Measurements from ENCODE around the gene OR51Q1. TPM values are rescaled to one million over a fixed set of nuclear protein-coding genes. Genes with fewer than 3 reads are reported as not detected.

Gene OR51Q1, protein sequence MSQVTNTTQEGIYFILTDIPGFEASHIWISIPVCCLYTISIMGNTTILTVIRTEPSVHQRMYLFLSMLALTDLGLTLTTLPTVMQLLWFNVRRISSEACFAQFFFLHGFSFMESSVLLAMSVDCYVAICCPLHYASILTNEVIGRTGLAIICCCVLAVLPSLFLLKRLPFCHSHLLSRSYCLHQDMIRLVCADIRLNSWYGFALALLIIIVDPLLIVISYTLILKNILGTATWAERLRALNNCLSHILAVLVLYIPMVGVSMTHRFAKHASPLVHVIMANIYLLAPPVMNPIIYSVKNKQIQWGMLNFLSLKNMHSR
- total RNA-seq (not detected), polyA plus RNA-seq (not detected)

DNA sequence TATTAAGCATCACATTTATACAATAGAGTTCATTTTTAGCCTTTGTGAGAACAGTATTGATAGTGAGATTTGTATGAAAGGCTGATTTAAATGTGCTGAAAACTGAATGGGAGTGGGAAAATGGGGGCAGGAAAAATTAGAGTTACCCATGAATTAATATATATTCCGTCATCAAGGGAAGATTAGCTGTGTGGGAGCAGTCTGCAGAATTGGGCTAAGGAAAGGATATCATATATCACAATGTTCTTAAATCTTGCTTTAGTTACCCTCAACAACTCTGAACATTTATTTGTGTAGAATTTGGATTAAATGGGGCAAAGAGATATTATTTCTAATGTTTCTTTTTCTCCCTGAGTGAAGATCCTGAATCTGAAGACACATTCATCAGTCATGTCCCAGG, at the start of gene OR51Q1:
OR51Q1 (plus strand) TSS at position 301 of the 400 bp plus-strand sequence; CDS start at position 391, 90 bp downstream.
- no peak for DNase-seq
- H3K27me3 Mint-ChIP-seq: no peaks in the 10 kb centered on the region
- H3K4me3 Mint-ChIP-seq: no peak within 1 kb of the TSS
- no peaks in the 10 kb centered on the region for H3K4me1 Mint-ChIP-seq
- H3K27ac Mint-ChIP-seq: no peak within 1 kb of the TSS
- peaks cover 0 to 5% (median 0%) of the 10 kb centered on the region in 7 donors for H3K9me3 Mint-ChIP-seq
- H3K36me3 Mint-ChIP-seq: no peaks in the 10 kb centered on the region
- ATAC-seq (ENCODE audit: low read depth in 2 of 2): no peak
- Histone ChIP-seq H3K27me3 (ENCODE audit: control insufficient read depth, insufficient read depth, low read length) (no peaks in the 10 kb centered on the region), H3K4me1 (ENCODE audit: control insufficient read depth, insufficient read depth, low read length, poor library complexity, severe bottlenecking) (no peaks in the 10 kb centered on the region), H3K27ac (ENCODE audit: insufficient read depth, low read length, poor library complexity, severe bottlenecking) (no peak within 1 kb of the TSS), H3K9me3 (ENCODE audit: control insufficient read depth in 2 of 2, low read length in 2 of 2) (no peaks in the 10 kb centered on the region), H3K36me3 (ENCODE audit: control insufficient read depth, insufficient read depth, low read length) (no peaks in the 10 kb centered on the region), H3K4me3 (ENCODE audit: low read depth, low read length) (no peak within 1 kb of the TSS)

DNA sequence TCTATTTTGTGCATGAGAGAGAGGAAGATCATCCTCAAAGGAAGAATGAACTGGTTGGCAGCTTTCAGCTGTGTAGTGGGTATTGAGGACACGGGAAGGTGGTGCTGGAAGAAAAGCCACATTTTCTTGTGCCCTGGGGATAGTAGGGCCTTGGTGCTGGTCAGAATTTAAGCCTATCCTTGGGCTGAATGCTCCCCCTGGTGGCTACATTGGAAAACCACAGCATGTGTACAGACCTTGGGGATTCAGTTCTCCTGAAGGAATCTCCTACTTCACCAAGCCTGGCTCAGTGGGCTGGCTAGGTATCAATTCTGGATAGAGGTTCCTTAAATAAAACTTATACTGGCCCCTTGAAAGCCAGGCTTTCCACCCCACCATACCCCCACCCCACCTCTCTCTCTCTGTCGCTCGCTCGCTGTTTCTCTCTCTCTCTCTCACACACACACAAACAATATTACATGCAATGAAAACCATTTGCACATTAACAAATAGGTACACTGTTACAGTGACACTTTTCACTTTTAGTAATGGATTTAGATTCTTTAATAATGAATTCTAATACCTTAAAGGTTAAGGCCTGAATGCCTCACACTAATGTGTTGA, 41.1 kb upstream of the OR51Q1 start:
- H3K27ac ChIP-seq (ENCODE audit: insufficient read depth, low read length, poor library complexity, severe bottlenecking): no peak overlapping the region
- no peaks in the 10 kb centered on the region for H3K36me3 ChIP-seq (ENCODE audit: control insufficient read depth, insufficient read depth, low read length)
- ATAC-seq (ENCODE audit: low read depth in 2 of 2): no peak
- no peaks in the 10 kb centered on the region for H3K4me1 Mint-ChIP-seq
- peaks cover 9% of the 10 kb centered on the region for H3K27me3 Mint-ChIP-seq
- no peak overlapping the region for H3K4me3 ChIP-seq (ENCODE audit: low read depth, low read length)
- H3K9me3 Mint-ChIP-seq: peaks cover 0 to 5% (median 0%) of the 10 kb centered on the region in 7 donors
- no peaks in the 10 kb centered on the region for H3K4me1 ChIP-seq (ENCODE audit: control insufficient read depth, insufficient read depth, low read length, poor library complexity, severe bottlenecking)
- H3K27me3 ChIP-seq (ENCODE audit: control insufficient read depth, insufficient read depth, low read length): no peaks in the 10 kb centered on the region
- DNase-seq: peak in 1 of 3 donors; percentile 34
- H3K36me3 Mint-ChIP-seq: no peaks in the 10 kb centered on the region
- no peak overlapping the region for H3K27ac Mint-ChIP-seq
- no peak overlapping the region for H3K4me3 Mint-ChIP-seq
- H3K9me3 ChIP-seq (ENCODE audit: control insufficient read depth in 2 of 2, low read length in 2 of 2): no peaks in the 10 kb centered on the region

DNA sequence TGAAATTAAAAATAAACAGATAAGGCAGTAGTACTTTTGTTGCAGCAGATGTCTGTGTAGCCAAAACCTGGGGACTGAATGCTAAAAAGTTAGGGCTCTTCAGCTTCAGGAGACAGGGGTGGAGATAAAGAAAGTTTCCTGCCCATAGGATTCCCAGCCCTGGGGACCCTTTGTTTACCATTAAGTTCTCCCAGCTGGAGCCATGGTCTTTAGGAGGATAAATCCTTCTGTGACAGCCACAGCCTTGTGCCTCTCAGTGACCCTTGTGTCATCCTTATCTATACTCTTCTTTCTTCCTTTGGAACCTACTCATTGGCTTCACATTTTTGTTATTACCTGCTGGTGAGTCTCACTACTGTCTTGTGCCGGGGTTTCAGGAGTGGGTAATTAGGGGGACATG, 38.3 kb upstream of the OR51Q1 start, which contains the start of gene OR51M1:
OR51M1 (plus strand) TSS at position 237 of the 400 bp plus-strand sequence. CDS start 5,587 bp downstream, outside the sequence.
- Histone ChIP-seq H3K36me3 (ENCODE audit: control insufficient read depth, insufficient read depth, low read length) (no peaks in the 10 kb centered on the region), H3K4me3 (ENCODE audit: low read depth, low read length) (no peak within 1 kb of the TSS), H3K4me1 (ENCODE audit: control insufficient read depth, insufficient read depth, low read length, poor library complexity, severe bottlenecking) (no peaks in the 10 kb centered on the region), H3K9me3 (ENCODE audit: control insufficient read depth in 2 of 2, low read length in 2 of 2) (no peaks in the 10 kb centered on the region), H3K27ac (ENCODE audit: insufficient read depth, low read length, poor library complexity, severe bottlenecking) (no peak within 1 kb of the TSS), H3K27me3 (ENCODE audit: control insufficient read depth, insufficient read depth, low read length) (no peaks in the 10 kb centered on the region)
- no peaks in the 10 kb centered on the region for H3K36me3 Mint-ChIP-seq
- H3K27ac Mint-ChIP-seq: no peak within 1 kb of the TSS
- H3K27me3 Mint-ChIP-seq: peaks cover 9% of the 10 kb centered on the region
- DNase-seq (no peak), ATAC-seq (ENCODE audit: low read depth in 2 of 2) (no peak)
- no peaks in the 10 kb centered on the region for H3K4me1 Mint-ChIP-seq
- no peak within 1 kb of the TSS for H3K4me3 Mint-ChIP-seq
- H3K9me3 Mint-ChIP-seq: peaks cover 0 to 5% (median 0%) of the 10 kb centered on the region in 7 donors

DNA sequence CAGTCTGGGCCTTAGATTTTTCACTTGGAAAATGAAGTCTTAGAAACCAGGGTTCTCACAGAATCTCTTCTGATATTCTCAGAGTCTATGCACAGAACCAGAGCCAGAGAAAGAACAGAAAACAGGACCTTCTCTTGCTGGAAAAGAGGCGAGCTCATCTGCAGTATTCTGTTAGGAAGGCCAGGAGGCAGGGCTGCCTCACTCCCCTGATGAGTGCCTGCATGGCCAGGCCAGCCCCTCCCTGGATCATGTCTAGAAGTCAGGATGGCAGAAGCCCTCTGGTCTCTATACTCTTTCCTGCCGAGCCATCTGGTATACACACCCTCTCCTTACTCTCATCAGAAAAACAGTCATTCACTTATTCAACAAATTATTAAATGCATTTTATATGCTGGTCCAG, 37.6 kb upstream of the OR51Q1 start:
- peaks cover 0 to 5% (median 0%) of the 10 kb centered on the region in 7 donors for H3K9me3 Mint-ChIP-seq
- Histone ChIP-seq H3K27me3 (ENCODE audit: control insufficient read depth, insufficient read depth, low read length) (no peaks in the 10 kb centered on the region), H3K36me3 (ENCODE audit: control insufficient read depth, insufficient read depth, low read length) (no peaks in the 10 kb centered on the region), H3K27ac (ENCODE audit: insufficient read depth, low read length, poor library complexity, severe bottlenecking) (no peak overlapping the region), H3K9me3 (ENCODE audit: control insufficient read depth in 2 of 2, low read length in 2 of 2) (no peaks in the 10 kb centered on the region), H3K4me1 (ENCODE audit: control insufficient read depth, insufficient read depth, low read length, poor library complexity, severe bottlenecking) (no peaks in the 10 kb centered on the region), H3K4me3 (ENCODE audit: low read depth, low read length) (no peak overlapping the region)
- no peaks in the 10 kb centered on the region for H3K4me1 Mint-ChIP-seq
- no peak for DNase-seq
- H3K4me3 Mint-ChIP-seq: no peak overlapping the region
- no peaks in the 10 kb centered on the region for H3K36me3 Mint-ChIP-seq
- ATAC-seq (ENCODE audit: low read depth in 2 of 2): no peak
- H3K27me3 Mint-ChIP-seq: peaks cover 9% of the 10 kb centered on the region
- no peak overlapping the region for H3K27ac Mint-ChIP-seq

DNA sequence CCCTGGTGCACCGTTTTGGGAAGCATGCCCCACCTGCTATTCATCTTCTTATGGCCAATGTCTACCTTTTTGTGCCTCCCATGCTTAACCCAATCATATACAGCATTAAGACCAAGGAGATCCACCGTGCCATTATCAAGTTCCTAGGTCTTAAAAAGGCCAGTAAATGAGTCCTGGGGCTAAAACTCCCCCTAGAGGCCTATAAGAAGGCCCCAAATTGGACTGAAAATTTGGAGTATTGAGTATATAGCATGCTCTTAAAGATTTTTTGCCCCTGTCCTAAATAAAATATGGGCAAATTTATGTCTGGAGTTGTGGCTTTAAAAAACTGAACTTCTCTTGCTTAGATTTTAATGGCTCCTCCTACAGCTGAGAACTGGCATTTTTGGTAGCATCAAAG, 31.7 kb upstream of the OR51Q1 start:
- no peaks in the 10 kb centered on the region for H3K4me1 ChIP-seq (ENCODE audit: control insufficient read depth, insufficient read depth, low read length, poor library complexity, severe bottlenecking)
- H3K4me1 Mint-ChIP-seq: no peaks in the 10 kb centered on the region
- H3K27ac Mint-ChIP-seq: no peak overlapping the region
- no peaks in the 10 kb centered on the region for H3K27me3 Mint-ChIP-seq
- H3K36me3 Mint-ChIP-seq: no peaks in the 10 kb centered on the region
- H3K4me3 ChIP-seq (ENCODE audit: low read depth, low read length): no peak overlapping the region
- H3K4me3 Mint-ChIP-seq: no peak overlapping the region
- H3K27me3 ChIP-seq (ENCODE audit: control insufficient read depth, insufficient read depth, low read length): no peaks in the 10 kb centered on the region
- ATAC-seq (ENCODE audit: low read depth in 2 of 2): no peak
- no peak overlapping the region for H3K27ac ChIP-seq (ENCODE audit: insufficient read depth, low read length, poor library complexity, severe bottlenecking)
- no peak for DNase-seq
- H3K9me3 Mint-ChIP-seq: no peaks in the 10 kb centered on the region
- H3K36me3 ChIP-seq (ENCODE audit: control insufficient read depth, insufficient read depth, low read length): no peaks in the 10 kb centered on the region
- H3K9me3 ChIP-seq (ENCODE audit: control insufficient read depth in 2 of 2, low read length in 2 of 2): no peaks in the 10 kb centered on the region

DNA sequence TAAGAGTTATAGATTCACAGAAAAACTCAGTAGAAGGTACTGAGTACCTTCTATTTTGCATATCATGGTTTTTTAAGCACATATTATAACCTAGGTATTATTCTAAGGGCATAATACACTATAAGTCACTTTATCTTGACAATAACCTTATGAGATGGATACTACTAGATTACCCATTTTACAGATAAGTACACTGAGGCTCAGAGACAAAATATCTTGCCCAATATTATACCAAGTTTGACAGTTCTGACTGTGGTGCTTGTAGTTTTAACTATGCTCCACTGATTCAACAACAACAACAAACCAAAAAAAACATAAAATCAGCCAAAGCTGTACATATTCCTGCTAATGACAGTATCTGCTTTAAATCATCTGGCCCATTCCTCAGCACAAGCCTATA, 27.8 kb upstream of the OR51Q1 start:
- H3K36me3 Mint-ChIP-seq: no peaks in the 10 kb centered on the region
- DNase-seq (no peak), ATAC-seq (ENCODE audit: low read depth in 2 of 2) (no peak)
- Histone ChIP-seq H3K4me1 (ENCODE audit: control insufficient read depth, insufficient read depth, low read length, poor library complexity, severe bottlenecking) (no peaks in the 10 kb centered on the region), H3K36me3 (ENCODE audit: control insufficient read depth, insufficient read depth, low read length) (no peaks in the 10 kb centered on the region), H3K9me3 (ENCODE audit: control insufficient read depth in 2 of 2, low read length in 2 of 2) (no peaks in the 10 kb centered on the region), H3K4me3 (ENCODE audit: low read depth, low read length) (no peak overlapping the region), H3K27me3 (ENCODE audit: control insufficient read depth, insufficient read depth, low read length) (no peaks in the 10 kb centered on the region), H3K27ac (ENCODE audit: insufficient read depth, low read length, poor library complexity, severe bottlenecking) (no peak overlapping the region)
- no peaks in the 10 kb centered on the region for H3K27me3 Mint-ChIP-seq
- H3K4me3 Mint-ChIP-seq: no peak overlapping the region
- H3K9me3 Mint-ChIP-seq: peaks cover 0 to 2% (median 0%) of the 10 kb centered on the region in 7 donors
- H3K27ac Mint-ChIP-seq: no peak overlapping the region
- no peaks in the 10 kb centered on the region for H3K4me1 Mint-ChIP-seq

DNA sequence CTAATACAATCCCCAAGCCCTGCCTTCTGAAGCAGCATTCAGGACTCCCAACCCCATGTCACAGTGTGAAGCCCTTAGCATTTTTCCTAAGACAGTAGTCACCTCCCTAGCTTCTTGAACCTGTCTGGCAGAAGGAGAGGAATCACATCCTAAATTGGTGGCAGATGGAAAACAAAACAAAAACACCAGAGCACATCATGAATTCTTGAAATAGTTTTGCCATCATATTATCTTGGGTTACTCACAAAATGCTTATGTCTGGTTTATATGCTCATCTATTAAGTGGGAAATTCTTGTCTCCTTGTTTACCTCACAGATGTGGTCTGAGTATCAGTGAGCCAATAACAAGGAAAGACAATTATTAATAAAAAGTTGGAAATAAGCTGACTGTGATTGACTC, 23.0 kb upstream of the OR51Q1 start:
- H3K4me3 ChIP-seq (ENCODE audit: low read depth, low read length): no peak overlapping the region
- H3K4me3 Mint-ChIP-seq: no peak overlapping the region
- no peaks in the 10 kb centered on the region for H3K27me3 Mint-ChIP-seq
- H3K27me3 ChIP-seq (ENCODE audit: control insufficient read depth, insufficient read depth, low read length): no peaks in the 10 kb centered on the region
- H3K9me3 Mint-ChIP-seq: peaks cover 0 to 4% (median 0%) of the 10 kb centered on the region in 7 donors
- H3K27ac ChIP-seq (ENCODE audit: insufficient read depth, low read length, poor library complexity, severe bottlenecking): no peak overlapping the region
- DNase-seq (no peak), ATAC-seq (ENCODE audit: low read depth in 2 of 2) (no peak)
- no peak overlapping the region for H3K27ac Mint-ChIP-seq
- no peaks in the 10 kb centered on the region for H3K36me3 ChIP-seq (ENCODE audit: control insufficient read depth, insufficient read depth, low read length)
- no peaks in the 10 kb centered on the region for H3K9me3 ChIP-seq (ENCODE audit: control insufficient read depth in 2 of 2, low read length in 2 of 2)
- no peaks in the 10 kb centered on the region for H3K4me1 Mint-ChIP-seq
- no peaks in the 10 kb centered on the region for H3K36me3 Mint-ChIP-seq
- H3K4me1 ChIP-seq (ENCODE audit: control insufficient read depth, insufficient read depth, low read length, poor library complexity, severe bottlenecking): no peaks in the 10 kb centered on the region

DNA sequence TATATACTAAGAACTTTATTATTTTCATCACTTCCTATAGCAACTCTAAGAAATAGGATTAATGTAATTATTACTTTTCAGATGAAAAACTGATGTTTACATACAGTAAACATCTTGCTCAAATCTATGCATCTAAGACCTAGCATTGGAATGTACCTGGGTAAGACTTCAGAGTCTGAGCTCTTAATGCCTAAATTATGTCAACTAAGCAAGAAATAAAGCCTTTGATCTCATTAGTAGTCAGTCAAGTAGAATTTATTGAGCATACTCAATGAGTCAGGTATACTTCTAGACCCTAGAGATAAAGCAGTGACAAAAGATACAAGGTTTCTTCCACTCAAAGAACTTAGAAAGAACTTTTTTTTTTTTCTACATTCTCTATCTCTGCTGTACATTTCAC, 16.7 kb upstream of the OR51Q1 start:
- Histone ChIP-seq H3K27me3 (ENCODE audit: control insufficient read depth, insufficient read depth, low read length) (no peaks in the 10 kb centered on the region), H3K4me1 (ENCODE audit: control insufficient read depth, insufficient read depth, low read length, poor library complexity, severe bottlenecking) (no peaks in the 10 kb centered on the region), H3K36me3 (ENCODE audit: control insufficient read depth, insufficient read depth, low read length) (no peaks in the 10 kb centered on the region), H3K9me3 (ENCODE audit: control insufficient read depth in 2 of 2, low read length in 2 of 2) (no peaks in the 10 kb centered on the region), H3K4me3 (ENCODE audit: low read depth, low read length) (no peak overlapping the region), H3K27ac (ENCODE audit: insufficient read depth, low read length, poor library complexity, severe bottlenecking) (no peak overlapping the region)
- DNase-seq (no peak), ATAC-seq (ENCODE audit: low read depth in 2 of 2) (no peak)
- H3K4me3 Mint-ChIP-seq: no peak overlapping the region
- peaks cover 0 to 6% (median 0%) of the 10 kb centered on the region in 7 donors for H3K9me3 Mint-ChIP-seq
- H3K27ac Mint-ChIP-seq: no peak overlapping the region
- H3K36me3 Mint-ChIP-seq: no peaks in the 10 kb centered on the region
- no peaks in the 10 kb centered on the region for H3K4me1 Mint-ChIP-seq
- H3K27me3 Mint-ChIP-seq: peaks cover 7% of the 10 kb centered on the region
